HepG2 (cell line): ENCODE data around the gene ANXA3. TPM values are rescaled to one million over a fixed set of nuclear protein-coding genes. Genes with fewer than 3 reads are reported as not detected.

ENCODE experiments used
- ATAC-seq: fragments of 200-7000 bp; cut with Tn5 transposase; 3 replicates; pipeline ENCODE4 v1.9.1; 2020; ENCODE audit warnings: mild to moderate bottlenecking, moderate library complexity
- BruUV-seq: library from RNA; stranded (reverse); fragments of 400-500 nt; replicated peaks from 2 replicates; lab custom pipeline; 2021; lab: Mats Ljungman, UMichigan
- CTCF ChIA-PET: fragments of 300-600 bp; formaldehyde crosslinking; extraction: SDS; loops from one replicate; lab custom pipeline; 2021; ENCODE audit warnings: low total read pairs, inconsistent platforms, low intra/inter-chr PET ratio; lab: Yijun Ruan, JAX
- POLR2A ChIA-PET: fragments of 350-600 bp; sonication (Branson Sonifier 250); formaldehyde crosslinking; loops from one replicate; lab custom pipeline; 2020; ENCODE audit warnings: antibody characterized with exemption, inconsistent platforms; lab: Yijun Ruan, JAX
- DNase-seq: peaks from one replicate; pipeline ENCODE4 v3.0.0-alpha.2; 2015; ENCODE audit warnings: low spot score
- FAIRE-seq: peaks from 3 replicates; lab custom pipeline; 2011; peaks lifted over from hg19 to GRCh38; lab: Jason Lieb, UNC
- H2AFZ ChIP-seq: one replicate; pipeline ENCODE4 v1.6.1; 2011; ENCODE audit warnings: low read length, inconsistent platforms
- H3K27ac ChIP-seq: fragments of 300-600 bp; 3 replicates; pipeline ENCODE4 v1.8.0; 2011; ENCODE audit warnings: mixed run types, mild to moderate bottlenecking, mixed read lengths, low read length, inconsistent platforms; ENCODE audit not compliant: insufficient read depth; ENCODE audit errors: extremely low read length
- H3K27me3 ChIP-seq, 2 experiments: fragments of 200-600 bp in 1 of 2; 2 replicates in 1 of 2; 3 replicates in 1 of 2; pipeline versions ENCODE4 v1.6.0 to v1.8.0; 2011; ENCODE audit warnings: low read length in 2 of 2, mild to moderate bottlenecking in 2 of 2, moderate library complexity in 2 of 2, inconsistent platforms in 1 of 2; ENCODE audit not compliant: insufficient read depth in 2 of 2, control insufficient read depth in 1 of 2
- H3K36me3 ChIP-seq, 2 experiments: fragments of 200-600 bp in 1 of 2; replicated peaks in 1 of 2; 2 replicates in 1 of 2; 3 replicates in 1 of 2; pipeline versions ENCODE4 v1.5.1 to v1.8.0; 2011; ENCODE audit warnings: low read length in 2 of 2, inconsistent platforms in 1 of 2; ENCODE audit not compliant: insufficient read depth in 2 of 2, control insufficient read depth in 1 of 2
- H3K4me1 ChIP-seq: 2 replicates; pipeline ENCODE4 v1.5.1; 2012; ENCODE audit warnings: low read length, inconsistent platforms; ENCODE audit not compliant: insufficient read depth
- H3K4me2 ChIP-seq: 2 replicates; pipeline ENCODE4 v1.6.0; 2011; ENCODE audit warnings: low read depth, low read length, inconsistent platforms
- H3K4me3 ChIP-seq, 3 experiments: fragments of 200-600 bp in 1 of 3; sonication (generic), shearing (Covaris generic) in 1 of 3; replicated peaks in 1 of 3; 2 replicates each; pipeline ENCODE4 v1.5.1; 2011 to 2016; ENCODE audit warnings: low read length in 3 of 3, inconsistent platforms in 2 of 3, low read depth in 2 of 3, mild to moderate bottlenecking in 2 of 3, control low read depth in 1 of 3, mixed read lengths in 1 of 3; ENCODE audit not compliant: insufficient read depth in 1 of 3
- H3K79me2 ChIP-seq: one replicate; pipeline ENCODE4 v1.6.1; 2011; ENCODE audit warnings: low read length, inconsistent platforms; ENCODE audit not compliant: insufficient read depth
- H3K9ac ChIP-seq: 2 replicates; pipeline ENCODE4 v1.6.0; 2011; ENCODE audit warnings: mild to moderate bottlenecking, low read depth, low read length, inconsistent platforms; ENCODE audit not compliant: insufficient read depth
- H3K9me3 ChIP-seq: 2 replicates; pipeline ENCODE4 v1.5.1; 2012; ENCODE audit warnings: mild to moderate bottlenecking, low read length
- H4K20me1 ChIP-seq: 2 replicates; pipeline ENCODE4 v1.6.0; 2011; ENCODE audit warnings: inconsistent platforms, mild to moderate bottlenecking, low read length, moderate library complexity; ENCODE audit not compliant: insufficient read depth
- BCL3 ChIP-seq: sonication (generic); formaldehyde crosslinking; IDR thresholded peaks from 2 replicates; pipeline ENCODE4 v1.5.1; 2020; ENCODE audit warnings: mild to moderate bottlenecking, missing genetic modification reagents, moderate library complexity
- MAFF ChIP-seq: IDR thresholded peaks from 2 replicates; pipeline ENCODE4 v1.6.1; 2011; ENCODE audit warnings: low read depth, low read length, improper control_type of control experiment
- MAFK ChIP-seq, 2 experiments: IDR thresholded peaks in 1 of 2; conservative IDR thresholded peaks in 1 of 2; 2 replicates each; pipeline ENCODE4 v1.6.1; 2011; ENCODE audit warnings: improper control_type of control experiment in 2 of 2, low read length in 2 of 2
- WGBS: methylation state at CpG from one replicate; pipeline ENCODE4 v1.1.6; 2017; ENCODE audit warnings: low lambda C conversion rate; 5-methylcytosine and 5-hydroxymethylcytosine counted together
- in situ Hi-C: cut with HindIII; loops from 2 replicates; pipeline ENCODE4 v1.10.0; 2017; ENCODE audit warnings: low pct_unique_long_range_greater_than_20kb; ENCODE audit not compliant: extremely low pct_ligation_motif_present
- intact Hi-C: fragments of 100-400 bp; cut with micrococcal nuclease; formaldehyde crosslinking; loops from one replicate; pipeline ENCODE4 v1.10.0; 2022; ENCODE audit not compliant: unreplicated experiment
- polyA plus RNA-seq, 8 experiments: library from polyadenylated mRNA; depleted of rRNA in 3 of 8; stranded (reverse) in 7 of 8; unstranded in 1 of 8; fragments of >200 nt; fragmentation: Illumina TruSeq in 4 of 8; extraction: Trizol in 4 of 8; gene quantifications; 2 replicates each; pipeline versions ENCODE4 v1.2.1 to v1.2.3, GENCODE V29; 2011 to 2016; ENCODE audit warnings: low read depth in 4 of 8, missing spikeins in 1 of 8, mixed read lengths in 1 of 8; ENCODE audit not compliant: insufficient read depth in 1 of 8
- total RNA-seq, 5 experiments: library from RNA; depleted of rRNA; stranded (reverse); fragments of >200 nt; fragmentation: Illumina TruSeq; extraction: Trizol; gene quantifications; 2 replicates each; pipeline ENCODE4 v1.2.3, GENCODE V29; 2016; ENCODE audit warnings: low read depth in 1 of 5
- TF ChIP-seq, protein P1 (sequence below): sonication (generic); formaldehyde crosslinking; IDR thresholded peaks from 2 replicates; pipeline ENCODE4 v1.4.0; 2020; ENCODE audit warnings: mild to moderate bottlenecking, missing genetic modification reagents
- TF ChIP-seq, protein P2 (sequence below): sonication (generic); formaldehyde crosslinking; IDR thresholded peaks from 2 replicates; pipeline ENCODE4 v1.9.0; 2021; ENCODE audit warnings: mild to moderate bottlenecking, missing genetic modification reagents
- TF ChIP-seq, protein P3 (sequence below): sonication (generic); formaldehyde crosslinking; conservative IDR thresholded peaks from 2 replicates; pipeline ENCODE4 v1.5.0; 2020; ENCODE audit warnings: missing genetic modification reagents

ANXA3 gene
- total and polyA plus RNA-seq, 2 of the 13 experiments (the other 11 are each of a cell fraction or from before 2014, with no cell fraction given): 6.5 to 6.9 TPM

GRCh38 chr4:78569306-78569821, 17.8 kb downstream of the ANXA3 start:
- Histone ChIP-seq H2AFZ (no peak overlapping the region), H3K4me2 (no peak overlapping the region), H3K79me2 (no peaks in the 10 kb centered on the region), H3K9me3 (no peaks in the 10 kb centered on the region), H3K4me3 (no peak overlapping the region)
- no TSS peak for BruUV-seq
- intact Hi-C loops: no loop called here
- CTCF ChIA-PET: no interaction called here
- POLR2A ChIA-PET: no interaction called here
- WGBS: 90% methylated on average over 6 of the region's 6 CpGs
- TF ChIP-seq MAFF (peak; percentile 39; the same call in 1 of the 2 replicates), MAFK (conservative IDR thresholded peaks at IDR 0.05 in 1 of 2, IDR thresholded peaks at IDR 0.05 in 1 of 2; ENCODE audit: low read length in 2 of 2) (peak; percentile 6 to 70; a peak in 2 of 4 replicates), BCL3 (no peak)
- TF ChIP-seq, all 625 proteins: peak for 2
- H4K20me1 ChIP-seq: no peaks in the 10 kb centered on the region
- no peak overlapping the region for H3K27ac ChIP-seq
- no peaks in the 10 kb centered on the region for H3K27me3 ChIP-seq
- ATAC-seq (no peak), FAIRE-seq (no peak), DNase-seq (peak; percentile 31)
- H3K4me1 ChIP-seq: peaks cover 33% of the 10 kb centered on the region
- H3K9ac ChIP-seq: no peak overlapping the region
- H3K36me3 ChIP-seq: no peaks in the 10 kb centered on the region
- in situ Hi-C loops: no loop called here

- FAIRE-seq (no peak), ATAC-seq (no peak), DNase-seq (no peak)
- no peak overlapping the region for H3K27ac ChIP-seq
- H3K27me3 ChIP-seq: no peaks in the 10 kb centered on the region
- 89% methylated on average over 2 of the region's 2 CpGs for WGBS
- no peak overlapping the region for H3K4me3 ChIP-seq
- POLR2A ChIA-PET: no interaction called here
- no peaks in the 10 kb centered on the region for H3K36me3 ChIP-seq
- in situ Hi-C loops (no loop called here), intact Hi-C loops (no loop called here)
- BruUV-seq: no TSS peak
- H4K20me1 ChIP-seq: no peaks in the 10 kb centered on the region
- H3K79me2 ChIP-seq: no peaks in the 10 kb centered on the region
- H2AFZ ChIP-seq: no peak overlapping the region
- no peaks in the 10 kb centered on the region for H3K9me3 ChIP-seq
- H3K4me2 ChIP-seq: no peak overlapping the region
- H3K4me1 ChIP-seq: peaks cover 33% of the 10 kb centered on the region
- no peak overlapping the region for H3K9ac ChIP-seq
- CTCF ChIA-PET: no interaction called here
- TF ChIP-seq, protein P1, sequence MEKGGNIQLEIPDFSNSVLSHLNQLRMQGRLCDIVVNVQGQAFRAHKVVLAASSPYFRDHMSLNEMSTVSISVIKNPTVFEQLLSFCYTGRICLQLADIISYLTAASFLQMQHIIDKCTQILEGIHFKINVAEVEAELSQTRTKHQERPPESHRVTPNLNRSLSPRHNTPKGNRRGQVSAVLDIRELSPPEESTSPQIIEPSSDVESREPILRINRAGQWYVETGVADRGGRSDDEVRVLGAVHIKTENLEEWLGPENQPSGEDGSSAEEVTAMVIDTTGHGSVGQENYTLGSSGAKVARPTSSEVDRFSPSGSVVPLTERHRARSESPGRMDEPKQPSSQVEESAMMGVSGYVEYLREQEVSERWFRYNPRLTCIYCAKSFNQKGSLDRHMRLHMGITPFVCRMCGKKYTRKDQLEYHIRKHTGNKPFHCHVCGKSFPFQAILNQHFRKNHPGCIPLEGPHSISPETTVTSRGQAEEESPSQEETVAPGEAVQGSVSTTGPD: no peak
- TF ChIP-seq, protein P2, sequence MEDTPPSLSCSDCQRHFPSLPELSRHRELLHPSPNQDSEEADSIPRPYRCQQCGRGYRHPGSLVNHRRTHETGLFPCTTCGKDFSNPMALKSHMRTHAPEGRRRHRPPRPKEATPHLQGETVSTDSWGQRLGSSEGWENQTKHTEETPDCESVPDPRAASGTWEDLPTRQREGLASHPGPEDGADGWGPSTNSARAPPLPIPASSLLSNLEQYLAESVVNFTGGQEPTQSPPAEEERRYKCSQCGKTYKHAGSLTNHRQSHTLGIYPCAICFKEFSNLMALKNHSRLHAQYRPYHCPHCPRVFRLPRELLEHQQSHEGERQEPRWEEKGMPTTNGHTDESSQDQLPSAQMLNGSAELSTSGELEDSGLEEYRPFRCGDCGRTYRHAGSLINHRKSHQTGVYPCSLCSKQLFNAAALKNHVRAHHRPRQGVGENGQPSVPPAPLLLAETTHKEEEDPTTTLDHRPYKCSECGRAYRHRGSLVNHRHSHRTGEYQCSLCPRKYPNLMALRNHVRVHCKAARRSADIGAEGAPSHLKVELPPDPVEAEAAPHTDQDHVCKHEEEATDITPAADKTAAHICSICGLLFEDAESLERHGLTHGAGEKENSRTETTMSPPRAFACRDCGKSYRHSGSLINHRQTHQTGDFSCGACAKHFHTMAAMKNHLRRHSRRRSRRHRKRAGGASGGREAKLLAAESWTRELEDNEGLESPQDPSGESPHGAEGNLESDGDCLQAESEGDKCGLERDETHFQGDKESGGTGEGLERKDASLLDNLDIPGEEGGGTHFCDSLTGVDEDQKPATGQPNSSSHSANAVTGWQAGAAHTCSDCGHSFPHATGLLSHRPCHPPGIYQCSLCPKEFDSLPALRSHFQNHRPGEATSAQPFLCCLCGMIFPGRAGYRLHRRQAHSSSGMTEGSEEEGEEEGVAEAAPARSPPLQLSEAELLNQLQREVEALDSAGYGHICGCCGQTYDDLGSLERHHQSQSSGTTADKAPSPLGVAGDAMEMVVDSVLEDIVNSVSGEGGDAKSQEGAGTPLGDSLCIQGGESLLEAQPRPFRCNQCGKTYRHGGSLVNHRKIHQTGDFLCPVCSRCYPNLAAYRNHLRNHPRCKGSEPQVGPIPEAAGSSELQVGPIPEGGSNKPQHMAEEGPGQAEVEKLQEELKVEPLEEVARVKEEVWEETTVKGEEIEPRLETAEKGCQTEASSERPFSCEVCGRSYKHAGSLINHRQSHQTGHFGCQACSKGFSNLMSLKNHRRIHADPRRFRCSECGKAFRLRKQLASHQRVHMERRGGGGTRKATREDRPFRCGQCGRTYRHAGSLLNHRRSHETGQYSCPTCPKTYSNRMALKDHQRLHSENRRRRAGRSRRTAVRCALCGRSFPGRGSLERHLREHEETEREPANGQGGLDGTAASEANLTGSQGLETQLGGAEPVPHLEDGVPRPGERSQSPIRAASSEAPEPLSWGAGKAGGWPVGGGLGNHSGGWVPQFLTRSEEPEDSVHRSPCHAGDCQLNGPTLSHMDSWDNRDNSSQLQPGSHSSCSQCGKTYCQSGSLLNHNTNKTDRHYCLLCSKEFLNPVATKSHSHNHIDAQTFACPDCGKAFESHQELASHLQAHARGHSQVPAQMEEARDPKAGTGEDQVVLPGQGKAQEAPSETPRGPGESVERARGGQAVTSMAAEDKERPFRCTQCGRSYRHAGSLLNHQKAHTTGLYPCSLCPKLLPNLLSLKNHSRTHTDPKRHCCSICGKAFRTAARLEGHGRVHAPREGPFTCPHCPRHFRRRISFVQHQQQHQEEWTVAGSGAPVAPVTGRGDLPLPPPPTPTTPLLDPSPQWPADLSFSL (CRISPR knock-in tag): no peak
- TF ChIP-seq, protein P3, sequence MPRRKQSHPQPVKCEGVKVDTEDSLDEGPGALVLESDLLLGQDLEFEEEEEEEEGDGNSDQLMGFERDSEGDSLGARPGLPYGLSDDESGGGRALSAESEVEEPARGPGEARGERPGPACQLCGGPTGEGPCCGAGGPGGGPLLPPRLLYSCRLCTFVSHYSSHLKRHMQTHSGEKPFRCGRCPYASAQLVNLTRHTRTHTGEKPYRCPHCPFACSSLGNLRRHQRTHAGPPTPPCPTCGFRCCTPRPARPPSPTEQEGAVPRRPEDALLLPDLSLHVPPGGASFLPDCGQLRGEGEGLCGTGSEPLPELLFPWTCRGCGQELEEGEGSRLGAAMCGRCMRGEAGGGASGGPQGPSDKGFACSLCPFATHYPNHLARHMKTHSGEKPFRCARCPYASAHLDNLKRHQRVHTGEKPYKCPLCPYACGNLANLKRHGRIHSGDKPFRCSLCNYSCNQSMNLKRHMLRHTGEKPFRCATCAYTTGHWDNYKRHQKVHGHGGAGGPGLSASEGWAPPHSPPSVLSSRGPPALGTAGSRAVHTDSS: no peak
These were observed 18.5 kb downstream of the ANXA3 start for GRCh38 chr4:78570117-78570516.
